Fibroblast of the conjunctiva (primary cell): ENCODE results near the gene GRHPR.

Source experiments
- DNase-seq: peaks from one replicate; pipeline ENCODE4 v3.0.0-alpha.2; 2010; ENCODE audit warnings: low read depth

Gene GRHPR

DNA sequence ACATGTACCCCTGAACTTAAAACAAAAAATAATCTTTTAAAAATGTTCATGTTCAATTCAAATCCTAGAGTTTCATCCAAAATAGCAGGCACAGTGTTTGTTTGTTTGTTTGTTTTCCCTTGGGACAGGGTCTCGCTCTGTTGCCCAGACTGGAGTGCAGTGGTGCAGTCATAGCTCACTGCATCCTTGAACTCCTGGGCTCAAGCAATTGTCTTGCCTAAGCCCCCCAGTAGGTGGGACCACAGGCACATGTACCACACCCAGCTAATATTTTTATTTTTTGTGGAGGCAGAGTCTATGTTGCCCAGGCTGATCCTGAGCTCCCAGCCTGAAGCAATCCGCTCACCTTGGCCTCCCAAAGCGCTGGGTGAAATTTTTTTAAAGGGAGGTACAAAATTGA lies 58.3 kb downstream of the GRHPR start:
- DNase-seq = no peak

DNA sequence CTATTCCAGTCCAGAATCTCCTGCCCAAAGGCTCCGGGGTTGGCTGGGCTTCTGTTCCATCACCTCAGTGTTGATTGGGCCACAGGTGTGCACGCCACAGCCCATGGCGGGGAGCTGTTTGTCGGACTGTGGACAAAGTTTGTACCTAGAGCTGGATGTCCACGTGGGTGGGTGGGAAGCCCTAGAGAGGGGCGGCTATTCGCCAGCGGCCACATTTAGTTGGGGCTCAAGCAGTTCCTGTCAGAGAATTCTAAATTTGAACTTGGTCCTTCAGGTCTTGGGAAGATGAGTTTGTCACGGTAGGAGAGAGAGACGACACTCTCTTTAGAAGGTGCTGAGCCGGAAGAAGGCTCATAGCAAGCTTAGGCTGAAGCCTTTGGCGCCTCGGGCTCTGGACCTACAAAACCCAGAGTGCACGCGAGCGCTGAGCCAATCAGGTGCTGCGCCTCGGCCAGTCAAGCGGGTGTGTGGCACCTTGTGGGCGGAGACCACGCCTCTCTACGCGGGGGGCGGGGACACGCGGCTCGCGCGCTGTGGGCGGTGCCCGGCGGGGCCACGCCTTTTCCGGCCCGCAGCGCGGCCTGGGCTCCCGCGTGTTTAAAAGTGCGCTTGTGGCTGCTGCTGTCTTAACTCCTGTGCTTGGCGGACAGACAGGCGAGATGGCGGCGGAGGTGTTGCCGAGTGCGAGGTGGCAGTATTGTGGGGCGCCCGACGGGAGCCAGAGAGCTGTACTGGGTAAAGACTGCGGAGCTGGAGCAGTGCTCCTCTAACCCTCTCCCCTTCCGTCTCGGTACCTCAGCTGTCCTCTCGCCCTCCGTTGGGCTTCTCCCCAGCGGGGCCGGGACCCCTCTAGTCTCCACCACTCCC lies 63.1 kb downstream of the GRHPR start, which contains the start of gene POLR1E:
Gene POLR1E, plus strand, starts transcription at position 560 of the 867 bp plus-strand sequence. Its CDS starts 100 bp downstream, at position 660.
- DNase-seq = peak; percentile 82

- no peak for DNase-seq
Observed at GRCh38 chr9:37486256-37486615, 63.7 kb downstream of the GRHPR start.
